Skin of body (tissue), 2 donors: ENCODE data around the gene ARHGAP11B. TPM values are rescaled to one million over a fixed set of nuclear protein-coding genes. Genes with fewer than 3 reads are reported as not detected.

Source experiments
- small RNA-seq: library from RNA; depleted of rRNA; stranded (forward); fragments of <200 nt; gene quantifications from one replicate; pipeline ENCODE3, GENCODE V24; 2014; ENCODE audit warnings: low replicate concordance
- total RNA-seq: library from RNA; depleted of rRNA; stranded (reverse); fragments of >200 nt; gene quantifications from one replicate; pipeline ENCODE4 v1.2.3, GENCODE V29; 2014

Gene ARHGAP11B

Small RNAs within 50 kb of the gene (small RNA-seq; reads per million reads assigned to genes)
- gene RF00019 (not detected), gene RF00096 (not detected), gene RN7SL628P (not detected)

Other genes with a start within 250 kb of the ARHGAP11B start
- 1.4 TPM for gene CHRFAM7A, start 232.6 kb upstream of the ARHGAP11B start, total RNA-seq
- gene GOLGA8R, start 211.9 kb upstream of the ARHGAP11B start, total RNA-seq, result 8.3 TPM
- gene GOLGA8Q, start 74.1 kb upstream of the ARHGAP11B start, total RNA-seq, result 4.7 TPM
- 1.2 TPM for gene GOLGA8H, start 22.1 kb upstream of the ARHGAP11B start, total RNA-seq